SK-N-SH (cell line): ENCODE data around the gene PLXDC1.

Experiments
- CTCF ChIP-seq: fragments of 200-600 bp; sonication (generic); IDR thresholded peaks from 2 replicates; pipeline ENCODE4 v1.6.1; 2017; ENCODE audit warnings: antibody characterized with exemption, mild to moderate bottlenecking, moderate library complexity
- FOXJ3 ChIP-seq: sonication (generic); formaldehyde crosslinking; IDR thresholded peaks from 2 replicates; pipeline ENCODE4 v1.5.1; 2020; ENCODE audit warnings: mild to moderate bottlenecking, missing genetic modification reagents
- FOXM1 ChIP-seq: IDR thresholded peaks from 2 replicates; pipeline ENCODE4 v1.4.0; 2012; ENCODE audit warnings: low read depth, mild to moderate bottlenecking
- MAX ChIP-seq: IDR thresholded peaks from 2 replicates; pipeline ENCODE4 v1.4.0; 2012; ENCODE audit warnings: low read depth
- POLR2AphosphoS5 ChIP-seq: IDR thresholded peaks from 2 replicates; pipeline ENCODE4 v1.6.1; 2012; ENCODE audit warnings: low read depth, low read length
- RAD21 ChIP-seq: IDR thresholded peaks from 2 replicates; pipeline ENCODE4 v1.6.1; 2012; ENCODE audit warnings: mild to moderate bottlenecking, low read length
- RCOR1 ChIP-seq: fragments of 150-350 bp; IDR thresholded peaks from 2 replicates; pipeline ENCODE4 v1.6.1; 2017; ENCODE audit warnings: antibody characterized with exemption, low read length
- REST ChIP-seq: IDR thresholded peaks from 2 replicates; pipeline ENCODE4 v1.6.1; 2012; ENCODE audit warnings: mild to moderate bottlenecking, low read depth, low read length, moderate library complexity
- RFX5 ChIP-seq: IDR thresholded peaks from 2 replicates; pipeline ENCODE4 v1.6.1; 2012; ENCODE audit warnings: mild to moderate bottlenecking, improper control_type of control experiment, low read length
- SIN3A ChIP-seq: IDR thresholded peaks from 2 replicates; pipeline ENCODE4 v1.6.1; 2012; ENCODE audit warnings: low read depth, mild to moderate bottlenecking, low read length, moderate library complexity, borderline replicate concordance
- TAF1 ChIP-seq: IDR thresholded peaks from 2 replicates; pipeline ENCODE4 v1.6.1; 2012; ENCODE audit warnings: low read depth, mild to moderate bottlenecking, low read length, moderate library complexity, borderline replicate concordance
- YY1 ChIP-seq: IDR thresholded peaks from 2 replicates; pipeline ENCODE4 v1.4.0; 2012; ENCODE audit warnings: low read depth, mild to moderate bottlenecking

- TF ChIP-seq RAD21 (no peak), FOXM1 (no peak), REST (no peak), CTCF (no peak), RFX5 (no peak), FOXJ3 (no peak), SIN3A (no peak), POLR2AphosphoS5 (no peak), YY1 (no peak), TAF1 (no peak), RCOR1 (no peak), MAX (no peak)
Observed at GRCh38 chr17:39144416-39144840, 7.0 kb downstream of the PLXDC1 start.
